GM18502 (cell line): Measurements from ENCODE around the gene FOXA1.

Experiments used
- ATAC-seq: cut with Tn5 transposase; IDR thresholded peaks from one replicate; pipeline ENCODE4 v1.9.1; 2021; ENCODE audit warnings: mild to moderate bottlenecking; ENCODE audit not compliant: unreplicated experiment, poor library complexity

The FOXA1 gene

GRCh38 chr14:37602605-37603453 is 7.8 kb upstream of the FOXA1 start:
- ATAC-seq = no peak

GRCh38 chr14:37601865-37602264 is 6.8 kb upstream of the FOXA1 start:
- no peak for ATAC-seq

- no peak for ATAC-seq
Measured at GRCh38 chr14:37600880-37601741, 6.1 kb upstream of the FOXA1 start.

GRCh38 chr14:37599507-37600368 is 4.7 kb upstream of the FOXA1 start:
- no peak for ATAC-seq

- no peak for ATAC-seq
Measured at GRCh38 chr14:37598747-37599506, 3.9 kb upstream of the FOXA1 start.

- no peak for ATAC-seq
Measured at GRCh38 chr14:37597914-37598746, 3.1 kb upstream of the FOXA1 start.

GRCh38 chr14:37597538-37597913 is 2.5 kb upstream of the FOXA1 start:
- no peak for ATAC-seq

GRCh38 chr14:37596790-37597472 is 1.9 kb upstream of the FOXA1 start:
- ATAC-seq = no peak

- peak; percentile 74 for ATAC-seq
Measured at GRCh38 chr14:37595809-37596621, 966 bp upstream of the FOXA1 start.

- ATAC-seq = no peak
Measured at GRCh38 chr14:37594238-37594970, 645 bp downstream of the FOXA1 start.

- no peak for ATAC-seq
Measured at GRCh38 chr14:37593511-37594237, 1.4 kb downstream of the FOXA1 start.

- no peak for ATAC-seq
Measured at GRCh38 chr14:37592482-37593408, 2.3 kb downstream of the FOXA1 start.

- ATAC-seq = no peak
Measured at GRCh38 chr14:37591941-37592481, 3.0 kb downstream of the FOXA1 start.

GRCh38 chr14:37591311-37591940 is 3.6 kb downstream of the FOXA1 start:
- no peak for ATAC-seq
